MM.1S (cell line): ENCODE results near the gene TBC1D5.
"Not testable (repeated sequence)": the region's sequence is repeated elsewhere in the genome, so short reads cannot be mapped to it uniquely, and the experiment has no call there.

Experiments
- DNase-seq: peaks from one replicate; pipeline ENCODE4 v3.0.0-alpha.2; 2015
- H2AFZ ChIP-seq: fragments of 300-600 bp; sonication (generic); 2 replicates; pipeline ENCODE4 v1.6.0; 2016; ENCODE audit warnings: antibody characterized with exemption, low read length
- H3F3A ChIP-seq: fragments of 300-600 bp; sonication (generic); 2 replicates; pipeline ENCODE4 v1.6.1; 2016; ENCODE audit warnings: mild to moderate bottlenecking, antibody characterized with exemption, low read length, moderate library complexity, mixed read lengths; ENCODE audit not compliant: insufficient read depth
- H3K27ac ChIP-seq: fragments of 300-600 bp; sonication (generic); 2 replicates; pipeline ENCODE4 v1.5.1; 2016; ENCODE audit warnings: mild to moderate bottlenecking, low read length
- H3K27me3 ChIP-seq: fragments of 300-600 bp; sonication (generic); replicated peaks from 2 replicates; pipeline ENCODE4 v1.6.0; 2016; ENCODE audit warnings: low read length; ENCODE audit not compliant: insufficient read depth
- H3K36me3 ChIP-seq: fragments of 300-600 bp; sonication (generic); replicated peaks from 2 replicates; pipeline ENCODE4 v1.6.1; 2016; ENCODE audit warnings: mild to moderate bottlenecking, low read length, mixed read lengths; ENCODE audit not compliant: insufficient read depth
- H3K4me1 ChIP-seq: fragments of 300-600 bp; sonication (generic); 2 replicates; pipeline ENCODE4 v1.6.1; 2016; ENCODE audit warnings: low read length, mixed read lengths
- H3K4me2 ChIP-seq: fragments of 300-600 bp; sonication (generic); 2 replicates; pipeline ENCODE4 v1.6.0; 2016; ENCODE audit warnings: low read depth, low read length
- H3K4me3 ChIP-seq: fragments of 300-600 bp; sonication (generic); 2 replicates; pipeline ENCODE4 v1.5.1; 2016; ENCODE audit warnings: low read length, mixed read lengths
- H3K79me2 ChIP-seq: fragments of 300-600 bp; sonication (generic); 2 replicates; pipeline ENCODE4 v1.6.1; 2016; ENCODE audit warnings: mixed run types, low read length, mixed read lengths
- H3K9ac ChIP-seq: fragments of 300-600 bp; sonication (generic); 2 replicates; pipeline ENCODE4 v1.6.1; 2016; ENCODE audit warnings: low read length, mixed read lengths
- H3K9me2 ChIP-seq: fragments of 300-600 bp; sonication (generic); replicated peaks from 2 replicates; pipeline ENCODE4 v1.6.1; 2016; ENCODE audit warnings: mild to moderate bottlenecking, low read length, mixed read lengths; ENCODE audit not compliant: insufficient read depth
- H3K9me3 ChIP-seq: fragments of 300-600 bp; sonication (generic); replicated peaks from 2 replicates; pipeline ENCODE4 v1.6.1; 2016; ENCODE audit warnings: mild to moderate bottlenecking, low read length, mixed read lengths; ENCODE audit not compliant: insufficient read depth
- H4K20me1 ChIP-seq: fragments of 300-600 bp; sonication (generic); 2 replicates; pipeline ENCODE4 v1.6.1; 2016; ENCODE audit warnings: mild to moderate bottlenecking, low read length, moderate library complexity, mixed read lengths; ENCODE audit not compliant: insufficient read depth
- EZH2 ChIP-seq: fragments of 300-600 bp; sonication (generic); optimal IDR thresholded peaks from 2 replicates; pipeline ENCODE3; 2017; ENCODE audit warnings: low read depth, mild to moderate bottlenecking, antibody characterized with exemption, low read length, mixed read lengths
- EZH2phosphoT487 ChIP-seq: fragments of 300-600 bp; sonication (generic); IDR thresholded peaks from 2 replicates; pipeline ENCODE4 v1.6.1; 2018; ENCODE audit warnings: antibody characterized with exemption, low read length
- TF ChIP-seq, protein P1 (sequence below): fragments of 300-600 bp; sonication (generic); IDR thresholded peaks from 2 replicates; pipeline ENCODE4 v1.5.1; 2016; ENCODE audit warnings: antibody characterized with exemption, low read length, mixed read lengths

TBC1D5 gene

DNA sequence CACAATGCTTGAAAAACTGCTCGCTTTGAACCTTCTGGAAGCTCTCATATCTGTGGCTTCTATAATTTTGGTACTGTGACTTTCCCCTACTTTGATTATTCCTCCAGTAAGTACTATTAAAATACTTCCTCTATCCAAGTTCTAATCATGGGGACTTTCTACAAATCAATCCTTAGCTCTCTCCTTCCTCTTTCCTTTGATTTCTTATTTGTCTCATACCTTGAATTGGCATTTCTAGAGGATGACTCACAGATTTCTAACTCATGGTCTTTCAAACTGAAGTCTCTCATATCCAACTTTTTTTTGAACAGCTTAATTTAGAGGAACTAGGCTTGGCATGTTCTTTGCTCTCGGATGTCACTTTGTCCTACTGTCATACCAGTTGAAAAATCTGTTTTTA lies 241.8 kb downstream of the TBC1D5 start:
- H3K79me2 ChIP-seq: no peaks in the 10 kb centered on the region
- no peaks in the 10 kb centered on the region for H4K20me1 ChIP-seq
- H3K27me3 ChIP-seq: no peaks in the 10 kb centered on the region
- H3F3A ChIP-seq: no peaks in the 10 kb centered on the region
- H3K4me3 ChIP-seq: no peak overlapping the region
- H3K27ac ChIP-seq: no peak overlapping the region
- no peak for TF ChIP-seq EZH2
- TF ChIP-seq, protein P1, sequence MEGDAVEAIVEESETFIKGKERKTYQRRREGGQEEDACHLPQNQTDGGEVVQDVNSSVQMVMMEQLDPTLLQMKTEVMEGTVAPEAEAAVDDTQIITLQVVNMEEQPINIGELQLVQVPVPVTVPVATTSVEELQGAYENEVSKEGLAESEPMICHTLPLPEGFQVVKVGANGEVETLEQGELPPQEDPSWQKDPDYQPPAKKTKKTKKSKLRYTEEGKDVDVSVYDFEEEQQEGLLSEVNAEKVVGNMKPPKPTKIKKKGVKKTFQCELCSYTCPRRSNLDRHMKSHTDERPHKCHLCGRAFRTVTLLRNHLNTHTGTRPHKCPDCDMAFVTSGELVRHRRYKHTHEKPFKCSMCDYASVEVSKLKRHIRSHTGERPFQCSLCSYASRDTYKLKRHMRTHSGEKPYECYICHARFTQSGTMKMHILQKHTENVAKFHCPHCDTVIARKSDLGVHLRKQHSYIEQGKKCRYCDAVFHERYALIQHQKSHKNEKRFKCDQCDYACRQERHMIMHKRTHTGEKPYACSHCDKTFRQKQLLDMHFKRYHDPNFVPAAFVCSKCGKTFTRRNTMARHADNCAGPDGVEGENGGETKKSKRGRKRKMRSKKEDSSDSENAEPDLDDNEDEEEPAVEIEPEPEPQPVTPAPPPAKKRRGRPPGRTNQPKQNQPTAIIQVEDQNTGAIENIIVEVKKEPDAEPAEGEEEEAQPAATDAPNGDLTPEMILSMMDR: no peak
- no peak for TF ChIP-seq EZH2phosphoT487
- H2AFZ ChIP-seq: no peak overlapping the region
- no peaks in the 10 kb centered on the region for H3K36me3 ChIP-seq
- H3K4me1 ChIP-seq: no peaks in the 10 kb centered on the region
- H3K4me2 ChIP-seq: no peak overlapping the region
- H3K9me2 ChIP-seq: no peaks in the 10 kb centered on the region
- no peak overlapping the region for H3K9ac ChIP-seq
- DNase-seq: no peak
- H3K9me3 ChIP-seq: no peaks in the 10 kb centered on the region

DNA sequence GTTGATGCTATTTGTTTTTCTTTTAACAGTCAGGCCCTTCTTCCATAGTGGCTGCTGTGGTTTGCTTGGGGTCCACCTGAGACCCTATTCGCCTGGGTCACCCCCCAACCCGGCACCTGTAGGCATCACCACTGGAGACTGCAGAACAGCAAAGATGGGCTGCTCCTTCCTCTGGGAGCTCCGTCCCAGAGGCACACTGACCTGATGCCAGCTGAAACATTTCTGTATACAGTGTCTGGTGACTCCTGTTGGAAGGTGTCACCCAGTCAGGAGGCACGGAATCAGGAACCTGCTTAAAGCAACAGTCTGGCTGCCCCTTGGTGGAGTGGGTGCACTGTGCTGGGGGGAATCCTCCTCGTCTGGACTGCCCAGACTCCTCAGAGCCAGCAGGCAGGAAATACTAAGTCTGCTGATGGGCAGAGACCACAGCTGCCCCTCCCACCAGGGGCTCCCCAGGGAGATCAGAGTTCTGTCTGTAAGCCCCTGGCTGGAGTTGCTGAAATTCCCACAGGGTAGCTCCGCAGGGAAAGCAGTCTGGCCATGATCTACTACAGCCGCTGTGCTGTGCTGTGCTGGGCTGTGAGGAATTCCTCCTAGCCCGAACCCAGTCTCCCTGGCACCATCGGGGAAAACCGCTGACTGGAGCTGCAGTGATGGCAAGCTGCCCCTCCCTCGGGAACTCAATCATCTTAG lies 248.2 kb downstream of the TBC1D5 start:
- Histone ChIP-seq H3K36me3 (no peaks in the 10 kb centered on the region), H3K79me2 (no peaks in the 10 kb centered on the region), H3K27ac (no peak overlapping the region), H3K4me3 (no peak overlapping the region), H4K20me1 (no peaks in the 10 kb centered on the region), H3K9me2 (no peaks in the 10 kb centered on the region), H3F3A (no peaks in the 10 kb centered on the region), H3K4me2 (no peak overlapping the region), H3K9me3 (no peaks in the 10 kb centered on the region), H3K9ac (no peak overlapping the region), H3K4me1 (no peaks in the 10 kb centered on the region), H3K27me3 (no peaks in the 10 kb centered on the region), H2AFZ (no peak overlapping the region)
- TF ChIP-seq, protein P1: no peak
- no peak for TF ChIP-seq EZH2
- no peak for TF ChIP-seq EZH2phosphoT487
- no peak for DNase-seq

DNA sequence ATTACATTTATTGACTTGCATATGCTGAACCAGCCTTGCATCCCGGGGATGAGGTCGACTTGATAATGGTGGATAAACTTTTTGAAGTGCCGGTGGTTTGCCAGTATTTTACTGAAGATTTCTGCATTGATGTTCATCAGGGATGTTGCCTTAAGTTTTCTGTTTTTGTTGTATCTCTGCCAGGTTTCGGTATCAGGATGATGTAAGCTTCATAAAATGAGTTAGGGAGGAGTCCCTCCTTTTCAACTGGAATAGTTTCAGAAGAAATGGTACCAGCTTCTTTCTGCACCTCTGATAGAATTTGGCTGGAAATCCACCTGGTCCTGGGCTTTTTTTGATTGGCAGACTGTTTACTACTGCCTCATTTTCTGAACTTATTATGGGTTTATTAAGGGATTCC lies 250.8 kb downstream of the TBC1D5 start:
- H3K9me3 ChIP-seq: no peaks in the 10 kb centered on the region
- no peak for DNase-seq

DNA sequence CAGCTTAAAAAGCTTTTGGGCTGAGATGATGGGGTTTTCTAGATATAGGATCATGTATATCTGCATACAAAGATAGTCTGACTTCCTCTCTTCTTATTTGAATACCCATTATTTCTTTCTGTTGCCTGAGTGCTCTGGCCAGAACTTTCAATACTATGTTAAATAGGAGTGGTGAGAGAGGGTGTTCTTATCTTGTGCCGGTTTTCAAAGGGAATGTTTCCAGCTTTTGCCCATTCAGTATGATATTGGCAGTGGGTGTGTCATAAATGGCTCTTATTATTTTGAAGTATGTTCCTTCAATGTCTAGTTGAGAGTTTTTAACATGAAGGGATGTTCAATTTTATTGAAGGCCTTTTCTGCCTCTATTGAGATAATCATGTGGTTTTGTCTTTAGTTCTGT lies 251.2 kb downstream of the TBC1D5 start:
- H3K9ac ChIP-seq, DNase-seq, H2AFZ ChIP-seq, H3K79me2 ChIP-seq, H3K4me1 ChIP-seq, H3F3A ChIP-seq, H3K36me3 ChIP-seq, H3K27me3 ChIP-seq, H4K20me1 ChIP-seq, H3K4me3 ChIP-seq, H3K4me2 ChIP-seq, H3K27ac ChIP-seq, H3K9me3 ChIP-seq, H3K9me2 ChIP-seq: not testable (repeated sequence)

More for the DNA sequence above, 250.8 kb downstream of the TBC1D5 start:
- TF ChIP-seq EZH2 (no peak), EZH2phosphoT487 (no peak)
- TF ChIP-seq, protein P1: no peak
- Histone ChIP-seq H2AFZ (no peak overlapping the region), H3K4me1 (no peaks in the 10 kb centered on the region), H3K9me2 (no peaks in the 10 kb centered on the region), H3K36me3 (no peaks in the 10 kb centered on the region), H3K79me2 (no peaks in the 10 kb centered on the region), H3K27me3 (no peaks in the 10 kb centered on the region), H3K4me3 (no peak overlapping the region), H3K27ac (no peak overlapping the region), H4K20me1 (no peaks in the 10 kb centered on the region), H3F3A (no peaks in the 10 kb centered on the region), H3K9ac (no peak overlapping the region), H3K4me2 (no peak overlapping the region)
